Uterus (tissue), 4 donors: Measurements from ENCODE around the gene HBD. TPM values are rescaled to one million over a fixed set of nuclear protein-coding genes. Genes with fewer than 3 reads are reported as not detected.

Source experiments
- DNase-seq, 2 donors: peaks; one replicate each; pipeline ENCODE4 v3.0.0-alpha.2; 2019 to 2020
- H3K27ac ChIP-seq, 2 donors: fragments of 200-600 bp; sonication (generic); 1 replicate in 1 of 2; 2 replicates in 1 of 2; pipeline ENCODE4 v1.5.1; 2016 to 2018
- H3K27me3 ChIP-seq, 2 donors: fragments of 200-600 bp; sonication (generic); one replicate each; pipeline ENCODE4 v1.5.1; 2018 to 2019; ENCODE audit warnings: control low read depth in 1 of 2
- H3K36me3 ChIP-seq, 2 donors: fragments of 200-600 bp; sonication (generic); one replicate each; pipeline ENCODE4 v1.5.1; 2019; ENCODE audit warnings: control low read depth in 1 of 2
- H3K4me1 ChIP-seq, 2 donors: fragments of 200-600 bp; sonication (generic); one replicate each; pipeline ENCODE4 v1.5.1; 2018 to 2019; ENCODE audit warnings: control low read depth in 1 of 2
- H3K4me3 ChIP-seq, 2 donors: fragments of 200-600 bp; sonication (generic); 1 replicate in 1 of 2; 2 replicates in 1 of 2; pipeline ENCODE4 v1.5.1; 2018 to 2019; ENCODE audit warnings: mild to moderate bottlenecking in 1 of 2
- H3K9me3 ChIP-seq, 2 donors: fragments of 200-600 bp; sonication (generic); one replicate each; pipeline ENCODE4 v1.5.1; 2019; ENCODE audit warnings: control low read depth in 1 of 2
- POLR2A ChIP-seq, 2 donors: fragments of 450-650 bp; IDR thresholded peaks; one replicate each; pipeline ENCODE4 v1.6.1; 2016; ENCODE audit warnings: antibody characterized with exemption in 2 of 2, mild to moderate bottlenecking in 1 of 2, moderate library complexity in 1 of 2
- intact Hi-C: fragments of 100-400 bp; cut with DNase I; formaldehyde crosslinking; loops from one replicate; pipeline ENCODE4 v1.15.1; 2023; ENCODE audit warnings: low total_unique reads
- total RNA-seq, 4 donors: library from RNA; depleted of rRNA in 3 of 4; stranded (reverse); fragments of >200 nt in 3 of 4; gene quantifications; one replicate each; pipeline versions ENCODE4 v1.1.0 to v1.2.4, GENCODE V29; 2014 to 2023
- TF ChIP-seq, protein P1 (sequence below), 4 experiments: fragments of 200-600 bp in 2 of 4; fragments of 450-650 bp in 2 of 4; sonication (generic) in 2 of 4; IDR thresholded peaks; one replicate each; pipeline ENCODE4 v1.5.1; 2016 to 2019; ENCODE audit warnings: antibody characterized with exemption in 4 of 4, mild to moderate bottlenecking in 2 of 4, moderate library complexity in 1 of 4
- donor health status: DM: yes; HTN: yes; CAD: no.

The HBD gene
- total RNA-seq, 4 donors from 2014 or later = 0.90 TPM; not detected in 3

DNA sequence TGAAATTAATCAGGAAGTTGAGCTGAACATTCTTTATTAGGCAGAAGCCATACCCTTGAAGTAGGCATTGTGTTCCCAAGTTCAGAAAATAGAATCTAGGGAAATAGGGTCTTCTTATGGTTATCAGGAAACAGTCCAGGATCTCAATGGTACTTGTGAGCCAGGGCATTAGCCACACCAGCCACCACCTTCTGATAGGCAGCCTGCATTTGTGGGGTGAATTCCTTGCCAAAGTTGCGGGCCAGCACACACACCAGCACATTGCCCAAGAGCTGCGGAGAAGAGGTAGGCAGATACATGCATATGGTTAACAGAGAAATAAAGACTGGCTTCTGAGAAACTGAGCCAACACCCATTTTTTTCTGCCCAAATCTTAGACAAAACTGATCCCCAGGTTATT, 1.5 kb downstream of the HBD start:
- no peak for TF ChIP-seq POLR2A (IDR thresholded peaks at IDR 0.05)
- TF ChIP-seq, protein P1, sequence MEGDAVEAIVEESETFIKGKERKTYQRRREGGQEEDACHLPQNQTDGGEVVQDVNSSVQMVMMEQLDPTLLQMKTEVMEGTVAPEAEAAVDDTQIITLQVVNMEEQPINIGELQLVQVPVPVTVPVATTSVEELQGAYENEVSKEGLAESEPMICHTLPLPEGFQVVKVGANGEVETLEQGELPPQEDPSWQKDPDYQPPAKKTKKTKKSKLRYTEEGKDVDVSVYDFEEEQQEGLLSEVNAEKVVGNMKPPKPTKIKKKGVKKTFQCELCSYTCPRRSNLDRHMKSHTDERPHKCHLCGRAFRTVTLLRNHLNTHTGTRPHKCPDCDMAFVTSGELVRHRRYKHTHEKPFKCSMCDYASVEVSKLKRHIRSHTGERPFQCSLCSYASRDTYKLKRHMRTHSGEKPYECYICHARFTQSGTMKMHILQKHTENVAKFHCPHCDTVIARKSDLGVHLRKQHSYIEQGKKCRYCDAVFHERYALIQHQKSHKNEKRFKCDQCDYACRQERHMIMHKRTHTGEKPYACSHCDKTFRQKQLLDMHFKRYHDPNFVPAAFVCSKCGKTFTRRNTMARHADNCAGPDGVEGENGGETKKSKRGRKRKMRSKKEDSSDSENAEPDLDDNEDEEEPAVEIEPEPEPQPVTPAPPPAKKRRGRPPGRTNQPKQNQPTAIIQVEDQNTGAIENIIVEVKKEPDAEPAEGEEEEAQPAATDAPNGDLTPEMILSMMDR (IDR thresholded peaks at IDR 0.05) = no peak
- no peak for DNase-seq
- no peak overlapping the region for H3K4me3 ChIP-seq
- no peaks in the 10 kb centered on the region for H3K4me1 ChIP-seq
- H3K27ac ChIP-seq = no peak overlapping the region
- intact Hi-C loops = no loop called here
- H3K27me3 ChIP-seq = peaks cover 0 to 2% of the 10 kb centered on the region in 2 donors
- H3K9me3 ChIP-seq = no peaks in the 10 kb centered on the region
- H3K36me3 ChIP-seq = no peaks in the 10 kb centered on the region

DNA sequence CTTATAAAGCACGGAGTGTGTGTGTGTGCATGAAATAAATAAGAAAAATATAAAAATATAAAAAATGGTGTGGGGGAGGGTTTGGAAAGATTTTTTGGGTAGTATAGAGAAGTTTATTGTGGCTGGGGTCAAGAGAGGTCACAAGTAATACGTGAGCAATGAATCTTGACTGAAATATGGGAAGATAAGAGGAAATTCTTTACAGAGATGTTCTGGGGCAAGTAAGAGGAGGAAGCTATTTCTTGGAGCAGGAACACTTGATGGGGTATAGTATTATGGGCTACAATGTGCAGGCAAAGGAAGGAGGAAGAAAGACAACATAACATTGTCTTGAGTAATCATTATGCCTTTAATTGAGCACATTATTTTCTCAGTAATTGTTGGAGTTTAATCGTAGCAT, 2.1 kb downstream of the HBD start:
- intact Hi-C loops = no loop called here
- Histone ChIP-seq H3K36me3 (no peaks in the 10 kb centered on the region), H3K9me3 (no peaks in the 10 kb centered on the region), H3K27me3 (peaks cover 0 to 2% of the 10 kb centered on the region in 2 donors), H3K4me3 (no peak overlapping the region), H3K4me1 (no peaks in the 10 kb centered on the region), H3K27ac (no peak overlapping the region)
- no peak for DNase-seq
- TF ChIP-seq POLR2A (IDR thresholded peaks at IDR 0.05) = no peak
- TF ChIP-seq, protein P1 (IDR thresholded peaks at IDR 0.05) = no peak

DNA sequence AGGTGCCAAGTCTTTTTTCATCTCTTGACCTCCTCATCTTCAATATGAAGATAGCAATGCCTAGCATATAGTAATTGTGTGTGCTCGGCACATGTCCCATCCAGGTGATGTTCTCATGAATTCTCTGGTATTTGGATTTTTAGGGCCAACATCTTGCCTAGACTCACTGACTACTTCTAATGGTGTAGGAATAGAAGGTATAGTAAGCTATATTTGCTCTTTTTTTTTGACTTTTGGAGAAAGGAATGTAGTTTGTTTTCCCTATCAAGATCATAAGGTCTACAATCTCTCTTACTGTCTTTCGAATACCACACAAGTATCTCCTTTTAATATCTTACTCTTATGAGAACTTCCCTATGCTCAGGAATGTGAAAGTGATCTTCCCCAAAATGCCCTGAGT, 3.2 kb downstream of the HBD start:
- peaks cover 0 to 2% of the 10 kb centered on the region in 2 donors for H3K27me3 ChIP-seq
- H3K36me3 ChIP-seq = no peaks in the 10 kb centered on the region
- H3K4me1 ChIP-seq = no peaks in the 10 kb centered on the region
- intact Hi-C loops = no loop called here
- DNase-seq = no peak
- no peaks in the 10 kb centered on the region for H3K9me3 ChIP-seq
- TF ChIP-seq, protein P1 (IDR thresholded peaks at IDR 0.05) = no peak
- TF ChIP-seq POLR2A (IDR thresholded peaks at IDR 0.05) = no peak
- no peak overlapping the region for H3K4me3 ChIP-seq
- no peak overlapping the region for H3K27ac ChIP-seq

DNA sequence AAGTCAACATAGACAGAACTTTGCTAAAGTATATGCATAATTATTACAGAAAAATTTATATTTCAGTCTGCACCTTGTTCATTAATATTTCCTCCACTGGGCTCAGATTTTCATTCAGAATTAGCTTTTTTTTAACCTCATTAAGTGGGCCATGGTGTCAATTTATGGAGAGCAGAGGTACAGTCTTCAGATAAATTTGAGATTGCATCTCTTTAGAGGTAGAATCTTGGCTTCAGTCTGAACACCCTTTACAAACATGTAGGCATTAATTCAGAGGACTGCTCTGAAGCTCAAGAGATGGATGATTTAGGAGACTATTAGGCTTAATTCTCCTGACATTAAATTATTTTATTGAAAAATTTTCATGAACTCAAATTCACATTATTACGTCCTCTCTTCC, 4.0 kb downstream of the HBD start:
- Histone ChIP-seq H3K27me3 (peaks cover 0 to 2% of the 10 kb centered on the region in 2 donors), H3K9me3 (no peaks in the 10 kb centered on the region), H3K4me3 (no peak overlapping the region), H3K4me1 (no peaks in the 10 kb centered on the region), H3K27ac (no peak overlapping the region), H3K36me3 (no peaks in the 10 kb centered on the region)
- intact Hi-C loops = no loop called here
- no peak for DNase-seq
- TF ChIP-seq POLR2A (IDR thresholded peaks at IDR 0.05) = no peak
- TF ChIP-seq, protein P1 (IDR thresholded peaks at IDR 0.05) = no peak

DNA sequence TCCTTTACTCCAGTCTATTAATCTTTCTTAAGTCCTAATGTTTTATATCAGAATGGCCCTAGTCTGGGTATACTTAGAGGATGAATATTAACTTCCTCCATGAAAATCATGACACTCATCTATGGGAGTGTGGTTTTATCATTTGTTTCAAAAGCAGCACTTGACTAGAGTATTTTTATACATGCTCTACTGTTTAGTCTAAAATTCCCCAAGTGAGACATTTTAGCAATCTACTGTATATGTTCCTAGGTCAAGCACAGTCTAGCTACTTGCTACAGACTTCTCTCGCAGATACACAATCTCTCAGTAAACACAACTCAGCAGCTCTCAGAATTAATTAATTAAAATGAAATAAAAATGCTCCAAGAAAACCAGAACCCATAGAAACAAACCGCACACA, 4.5 kb downstream of the HBD start:
- Histone ChIP-seq H3K27ac (no peak overlapping the region), H3K36me3 (no peaks in the 10 kb centered on the region), H3K4me3 (no peak overlapping the region), H3K4me1 (no peaks in the 10 kb centered on the region), H3K27me3 (peaks cover 0 to 2% of the 10 kb centered on the region in 2 donors), H3K9me3 (no peaks in the 10 kb centered on the region)
- no peak for DNase-seq
- no peak for TF ChIP-seq POLR2A (IDR thresholded peaks at IDR 0.05)
- TF ChIP-seq, protein P1 (IDR thresholded peaks at IDR 0.05) = no peak
- intact Hi-C loops = no loop called here
